Prostate gland (tissue), 2 donors: ENCODE measurements around the gene SLC35F3. TPM values are rescaled to one million over a fixed set of nuclear protein-coding genes. Genes with fewer than 3 reads are reported as not detected.
"Not testable (repeated sequence)": the region's sequence is repeated elsewhere in the genome, so short reads cannot be mapped to it uniquely, and the experiment has no call there.

Experiments
- DNase-seq: peaks from one replicate; pipeline ENCODE4 v3.0.0-alpha.2; 2019; ENCODE audit warnings: low spot score
- H3K27ac ChIP-seq, 2 donors: fragments of 200-600 bp; sonication (generic); 2 replicates each; pipeline ENCODE4 v1.5.1; 2017 to 2019
- H3K27me3 ChIP-seq: fragments of 200-600 bp; sonication (generic); replicated peaks from 2 replicates; pipeline ENCODE4 v1.5.1; 2019; ENCODE audit not compliant: insufficient read depth
- H3K36me3 ChIP-seq, 2 donors: fragments of 200-600 bp; sonication (generic); 1 replicate in 1 of 2; 2 replicates in 1 of 2; pipeline versions ENCODE4 v1.5.1 to v1.8.1; 2017 to 2019
- H3K4me1 ChIP-seq: fragments of 200-600 bp; sonication (generic); replicated peaks from 2 replicates; pipeline ENCODE4 v1.5.1; 2019
- H3K4me3 ChIP-seq, 2 donors: fragments of 200-600 bp; sonication (generic); 2 replicates each; pipeline ENCODE4 v1.5.1; 2017 to 2019
- H3K9me3 ChIP-seq: fragments of 200-600 bp; sonication (generic); 2 replicates; pipeline ENCODE4 v1.5.1; 2017
- POLR2A ChIP-seq: fragments of 450-650 bp; IDR thresholded peaks from one replicate; pipeline ENCODE4 v1.6.1; 2016; ENCODE audit warnings: antibody characterized with exemption, mild to moderate bottlenecking
- POLR2AphosphoS5 ChIP-seq: sonication (generic); formaldehyde crosslinking; IDR thresholded peaks from one replicate; pipeline ENCODE4 v1.6.1; 2017; ENCODE audit warnings: antibody characterized with exemption
- WGBS: methylation state at CpG from one replicate; pipeline ENCODE4 v1.1.5; 2018; 5-methylcytosine and 5-hydroxymethylcytosine counted together
- intact Hi-C: fragments of 100-400 bp; cut with DNase I; formaldehyde crosslinking; loops from one replicate; pipeline ENCODE4 v1.14.2; 2022
- total RNA-seq, 2 donors: library from RNA; depleted of rRNA; stranded (reverse); fragments of >200 nt; gene quantifications; one replicate each; pipeline ENCODE4 v1.1.0, GENCODE V29; 2016
- TF ChIP-seq, protein P1 (sequence below), 4 experiments: fragments of 200-600 bp in 2 of 4; fragments of 450-650 bp in 2 of 4; sonication (generic) in 2 of 4; IDR thresholded peaks; 1 replicate in 3 of 4; 2 replicates in 1 of 4; pipeline ENCODE4 v1.5.1; 2016 to 2019; ENCODE audit warnings: antibody characterized with exemption in 4 of 4, mild to moderate bottlenecking in 2 of 4, moderate library complexity in 2 of 4

The SLC35F3 gene
- total RNA-seq, 2 donors from 2014 or later = 0.34 to 0.64 TPM

DNA sequence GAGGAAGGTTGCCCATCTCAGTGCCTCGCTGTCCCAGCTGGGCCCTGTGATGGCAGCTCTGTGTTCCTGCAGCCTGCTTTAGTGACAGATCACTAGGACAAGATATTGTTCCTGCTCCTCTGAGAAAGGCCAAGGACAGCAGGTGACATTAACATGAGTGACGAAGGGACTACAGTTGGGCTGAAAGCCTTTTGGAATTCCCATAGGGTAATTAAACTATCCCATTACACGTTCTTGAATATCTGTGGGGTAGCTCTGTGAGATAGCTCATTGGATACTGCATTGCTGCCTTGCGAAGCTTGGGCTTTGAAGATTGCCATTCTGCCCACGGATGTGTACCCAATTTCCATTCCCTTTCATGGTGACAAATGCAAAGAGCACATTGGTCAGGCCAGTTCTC lies 390.6 kb downstream of the SLC35F3 start:
- Histone ChIP-seq H3K4me1 (no peaks in the 10 kb centered on the region), H3K4me3 (no peak overlapping the region), H3K27ac (no peak overlapping the region), H3K27me3 (no peaks in the 10 kb centered on the region), H3K36me3 (no peaks in the 10 kb centered on the region), H3K9me3 (no peaks in the 10 kb centered on the region)
- 52% methylated on average over 5 of the region's 5 CpGs for WGBS
- TF ChIP-seq, protein P1, sequence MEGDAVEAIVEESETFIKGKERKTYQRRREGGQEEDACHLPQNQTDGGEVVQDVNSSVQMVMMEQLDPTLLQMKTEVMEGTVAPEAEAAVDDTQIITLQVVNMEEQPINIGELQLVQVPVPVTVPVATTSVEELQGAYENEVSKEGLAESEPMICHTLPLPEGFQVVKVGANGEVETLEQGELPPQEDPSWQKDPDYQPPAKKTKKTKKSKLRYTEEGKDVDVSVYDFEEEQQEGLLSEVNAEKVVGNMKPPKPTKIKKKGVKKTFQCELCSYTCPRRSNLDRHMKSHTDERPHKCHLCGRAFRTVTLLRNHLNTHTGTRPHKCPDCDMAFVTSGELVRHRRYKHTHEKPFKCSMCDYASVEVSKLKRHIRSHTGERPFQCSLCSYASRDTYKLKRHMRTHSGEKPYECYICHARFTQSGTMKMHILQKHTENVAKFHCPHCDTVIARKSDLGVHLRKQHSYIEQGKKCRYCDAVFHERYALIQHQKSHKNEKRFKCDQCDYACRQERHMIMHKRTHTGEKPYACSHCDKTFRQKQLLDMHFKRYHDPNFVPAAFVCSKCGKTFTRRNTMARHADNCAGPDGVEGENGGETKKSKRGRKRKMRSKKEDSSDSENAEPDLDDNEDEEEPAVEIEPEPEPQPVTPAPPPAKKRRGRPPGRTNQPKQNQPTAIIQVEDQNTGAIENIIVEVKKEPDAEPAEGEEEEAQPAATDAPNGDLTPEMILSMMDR (IDR thresholded peaks at IDR 0.05) = no peak
- TF ChIP-seq POLR2AphosphoS5 (no peak), POLR2A (no peak)
- DNase-seq = no peak
- intact Hi-C loops = no loop called here

DNA sequence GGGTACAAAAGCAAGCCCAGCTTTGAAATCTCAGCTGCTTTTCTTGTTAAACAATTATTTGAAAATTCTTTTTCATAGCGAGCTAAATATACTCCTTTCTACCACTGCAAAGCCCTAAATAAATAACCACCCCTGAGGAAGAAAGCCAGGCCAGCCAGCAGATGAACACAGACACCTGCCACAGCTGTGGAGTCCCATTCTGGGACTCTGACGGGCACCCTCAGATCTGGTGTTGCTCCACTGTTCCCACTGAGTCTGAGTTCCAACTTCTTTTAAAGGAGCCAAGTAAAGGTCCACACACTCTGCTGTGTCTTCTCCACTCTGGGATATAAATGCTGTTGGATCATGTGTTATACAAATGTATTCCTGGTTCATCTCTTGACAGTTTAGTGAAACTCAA lies 391.1 kb downstream of the SLC35F3 start:
- no peaks in the 10 kb centered on the region for H3K36me3 ChIP-seq
- H3K4me3 ChIP-seq = no peak overlapping the region
- TF ChIP-seq, protein P1 (IDR thresholded peaks at IDR 0.05) = no peak
- TF ChIP-seq POLR2A (no peak), POLR2AphosphoS5 (no peak)
- no peaks in the 10 kb centered on the region for H3K4me1 ChIP-seq
- DNase-seq = no peak
- no peaks in the 10 kb centered on the region for H3K27me3 ChIP-seq
- H3K9me3 ChIP-seq = no peaks in the 10 kb centered on the region
- 51% methylated on average over 2 of the region's 2 CpGs for WGBS
- H3K27ac ChIP-seq = no peak overlapping the region
- intact Hi-C loops = no loop called here

GRCh38 chr1:234296496-234296895 lies 392.0 kb downstream of the SLC35F3 start:
- no peaks in the 10 kb centered on the region for H3K27me3 ChIP-seq
- no peak for TF ChIP-seq POLR2AphosphoS5
- no peak for TF ChIP-seq POLR2A
- TF ChIP-seq, protein P1 (IDR thresholded peaks at IDR 0.05) = no peak
- intact Hi-C loops = no loop called here
- H3K4me3 ChIP-seq = no peak overlapping the region
- no peaks in the 10 kb centered on the region for H3K4me1 ChIP-seq
- DNase-seq = no peak
- H3K27ac ChIP-seq = no peak overlapping the region
- H3K36me3 ChIP-seq = no peaks in the 10 kb centered on the region
- H3K9me3 ChIP-seq = no peaks in the 10 kb centered on the region
- WGBS = 70% methylated on average over 4 of the region's 4 CpGs

GRCh38 chr1:234297668-234298067 lies 393.2 kb downstream of the SLC35F3 start:
- H3K27ac ChIP-seq = no peak overlapping the region
- H3K4me1 ChIP-seq = no peaks in the 10 kb centered on the region
- TF ChIP-seq POLR2A (no peak), POLR2AphosphoS5 (no peak)
- no peaks in the 10 kb centered on the region for H3K27me3 ChIP-seq
- DNase-seq = no peak
- WGBS = 50% methylated on average over 1 of the region's 1 CpG
- H3K4me3 ChIP-seq = no peak overlapping the region
- H3K36me3 ChIP-seq = no peaks in the 10 kb centered on the region
- no peaks in the 10 kb centered on the region for H3K9me3 ChIP-seq
- intact Hi-C loops = no loop called here

GRCh38 chr1:234300096-234300495 lies 395.6 kb downstream of the SLC35F3 start:
- H3K4me1 ChIP-seq = no peaks in the 10 kb centered on the region
- intact Hi-C loops = no loop called here
- no peak overlapping the region for H3K27ac ChIP-seq
- TF ChIP-seq, protein P1 (IDR thresholded peaks at IDR 0.05) = no peak
- no peak for TF ChIP-seq POLR2AphosphoS5
- TF ChIP-seq POLR2A = no peak
- no peak for DNase-seq
- no peaks in the 10 kb centered on the region for H3K27me3 ChIP-seq
- no peaks in the 10 kb centered on the region for H3K9me3 ChIP-seq
- WGBS = 60% methylated on average over 2 of the region's 2 CpGs
- no peak overlapping the region for H3K4me3 ChIP-seq
- H3K36me3 ChIP-seq = no peaks in the 10 kb centered on the region

GRCh38 chr1:234301663-234302062 lies 397.2 kb downstream of the SLC35F3 start:
- intact Hi-C loops, H3K4me3 ChIP-seq, H3K27ac ChIP-seq, H3K36me3 ChIP-seq, H3K27me3 ChIP-seq, H3K4me1 ChIP-seq, H3K9me3 ChIP-seq, DNase-seq: not testable (repeated sequence)
- WGBS = 86% methylated on average over 1 of the region's 1 CpG
